Cardiac fibroblast (primary cell): ENCODE results near the gene GAS1.

Experiments used
- DNase-seq, 2 donors: peaks; one replicate each; pipeline versions ENCODE4 v3.0.0 to v3.0.0-alpha.2; 2010; ENCODE audit warnings: low read depth in 2 of 2
- H3K4me3 ChIP-seq, 2 donors: replicated peaks in 1 of 2; 1 replicate in 1 of 2; 2 replicates in 1 of 2; pipeline ENCODE4 v1.5.1; 2011; ENCODE audit warnings: low read depth in 2 of 2, low read length in 2 of 2, mild to moderate bottlenecking in 2 of 2, moderate library complexity in 1 of 2
- TF ChIP-seq, protein P1 (sequence below): IDR thresholded peaks from one replicate; pipeline ENCODE4 v1.5.1; 2011; ENCODE audit warnings: low read depth, mild to moderate bottlenecking, low read length, inconsistent platforms

GAS1 gene

DNA sequence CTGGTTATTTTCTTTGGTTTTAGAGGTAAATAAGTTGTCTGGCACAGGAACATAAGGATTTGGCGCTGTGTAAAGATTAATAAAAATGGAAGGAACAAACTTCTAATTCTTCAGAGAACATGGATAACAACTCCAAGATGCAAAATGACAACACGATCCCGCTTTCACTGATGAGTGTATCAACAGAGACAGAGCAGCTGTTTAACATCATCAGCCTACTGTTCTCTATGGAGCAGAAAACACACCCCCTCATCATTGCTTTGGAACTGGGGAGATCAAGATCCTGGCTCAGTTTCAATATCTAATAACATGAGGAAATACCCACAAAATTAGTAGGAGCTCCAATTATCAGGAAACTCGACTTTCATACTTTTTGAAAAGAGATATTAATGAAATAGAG lies 8.3 kb upstream of the GAS1 start:
- TF ChIP-seq, protein P1, sequence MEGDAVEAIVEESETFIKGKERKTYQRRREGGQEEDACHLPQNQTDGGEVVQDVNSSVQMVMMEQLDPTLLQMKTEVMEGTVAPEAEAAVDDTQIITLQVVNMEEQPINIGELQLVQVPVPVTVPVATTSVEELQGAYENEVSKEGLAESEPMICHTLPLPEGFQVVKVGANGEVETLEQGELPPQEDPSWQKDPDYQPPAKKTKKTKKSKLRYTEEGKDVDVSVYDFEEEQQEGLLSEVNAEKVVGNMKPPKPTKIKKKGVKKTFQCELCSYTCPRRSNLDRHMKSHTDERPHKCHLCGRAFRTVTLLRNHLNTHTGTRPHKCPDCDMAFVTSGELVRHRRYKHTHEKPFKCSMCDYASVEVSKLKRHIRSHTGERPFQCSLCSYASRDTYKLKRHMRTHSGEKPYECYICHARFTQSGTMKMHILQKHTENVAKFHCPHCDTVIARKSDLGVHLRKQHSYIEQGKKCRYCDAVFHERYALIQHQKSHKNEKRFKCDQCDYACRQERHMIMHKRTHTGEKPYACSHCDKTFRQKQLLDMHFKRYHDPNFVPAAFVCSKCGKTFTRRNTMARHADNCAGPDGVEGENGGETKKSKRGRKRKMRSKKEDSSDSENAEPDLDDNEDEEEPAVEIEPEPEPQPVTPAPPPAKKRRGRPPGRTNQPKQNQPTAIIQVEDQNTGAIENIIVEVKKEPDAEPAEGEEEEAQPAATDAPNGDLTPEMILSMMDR: no peak
- DNase-seq: peak in 1 of 2 donors; percentile 24

DNA sequence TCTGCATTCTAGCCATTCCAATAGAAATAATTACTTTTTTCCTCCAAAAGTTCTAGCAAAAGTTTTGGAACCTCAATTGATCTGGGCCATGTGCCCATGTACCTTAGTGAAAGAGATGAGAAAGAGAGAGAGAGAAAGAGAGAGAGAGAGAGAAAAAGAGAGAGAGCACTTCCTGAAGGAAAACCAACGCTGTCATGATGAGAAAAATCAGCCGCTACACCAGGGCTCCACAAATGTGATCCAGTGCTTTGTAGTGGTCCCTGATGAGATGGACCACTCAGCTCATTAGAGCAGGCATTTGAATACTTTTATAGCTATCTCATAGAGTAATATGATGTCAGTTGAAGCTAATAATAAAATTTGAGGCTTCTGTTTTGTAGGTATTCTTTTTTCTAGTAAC lies 7.7 kb upstream of the GAS1 start:
- H3K4me3 ChIP-seq: no peak overlapping the region
- DNase-seq: no peak
- TF ChIP-seq, protein P1: no peak

More for the DNA sequence above, 8.3 kb upstream of the GAS1 start:
- no peak overlapping the region for H3K4me3 ChIP-seq

- TF ChIP-seq, protein P1: no peak
These were observed 5.9 kb upstream of the GAS1 start for GRCh38 chr9:86953181-86953580.

GRCh38 chr9:86948074-86948929 lies 996 bp upstream of the GAS1 start:
- peak; percentile 85 to 93 for DNase-seq
- TF ChIP-seq, protein P1: peak; percentile 97
- H3K4me3 ChIP-seq: peak overlapping the region; percentile 60 to 73

More at GRCh38 chr9:86953181-86953580, 5.9 kb upstream of the GAS1 start:
- H3K4me3 ChIP-seq: no peak overlapping the region
- no peak for DNase-seq

DNA sequence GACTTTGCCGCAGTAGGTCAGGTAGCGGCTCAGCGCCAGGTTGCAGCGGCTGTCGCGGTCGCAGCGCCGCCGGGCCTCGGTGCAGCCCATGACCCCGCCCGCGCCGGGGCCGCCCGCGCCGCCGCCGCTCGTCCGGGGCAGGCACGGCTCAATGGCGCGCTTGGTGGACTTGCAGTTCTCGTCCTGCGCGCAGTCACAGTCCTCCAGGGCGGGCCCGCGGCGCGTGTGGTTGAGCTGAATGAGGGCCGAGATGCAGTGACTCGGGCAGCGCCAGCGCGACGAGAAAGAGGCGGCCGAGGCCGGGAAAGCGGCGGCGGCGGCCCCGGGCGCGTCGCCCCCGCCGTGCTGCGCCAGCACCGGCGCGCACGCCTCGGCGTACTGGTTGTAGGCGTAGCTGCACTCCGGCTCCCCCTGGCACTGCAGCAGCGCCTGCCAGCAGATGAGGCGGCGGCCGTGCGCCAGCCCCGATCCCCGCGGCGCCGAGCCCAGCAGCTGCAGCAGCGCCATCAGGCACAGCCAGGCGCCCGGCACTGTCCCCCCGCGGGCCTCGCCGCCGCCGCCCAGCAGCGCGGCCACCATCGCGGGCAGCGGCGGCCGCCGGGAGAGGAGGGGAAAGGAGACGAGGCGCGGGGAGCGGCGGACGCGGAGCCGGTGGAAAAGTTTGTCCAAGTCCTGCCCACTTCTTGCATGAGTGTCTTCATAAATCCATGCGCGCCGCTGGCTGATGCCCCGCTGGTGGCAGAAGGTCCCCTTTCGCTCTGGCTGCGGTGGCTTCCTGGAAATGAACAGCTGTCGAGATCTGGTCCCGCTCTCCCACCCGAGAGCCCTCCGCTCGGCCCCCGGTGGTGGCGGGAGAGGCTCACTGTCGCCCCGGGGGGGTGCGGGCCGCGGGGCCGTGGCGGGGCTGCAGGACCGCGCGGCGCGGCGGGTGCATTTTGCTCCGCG lies 833 bp downstream of the GAS1 start:
- peak; percentile 69 to 82 for DNase-seq
- TF ChIP-seq, protein P1: no peak
- H3K4me3 ChIP-seq: peak overlapping the region; percentile 73 to 88

DNA sequence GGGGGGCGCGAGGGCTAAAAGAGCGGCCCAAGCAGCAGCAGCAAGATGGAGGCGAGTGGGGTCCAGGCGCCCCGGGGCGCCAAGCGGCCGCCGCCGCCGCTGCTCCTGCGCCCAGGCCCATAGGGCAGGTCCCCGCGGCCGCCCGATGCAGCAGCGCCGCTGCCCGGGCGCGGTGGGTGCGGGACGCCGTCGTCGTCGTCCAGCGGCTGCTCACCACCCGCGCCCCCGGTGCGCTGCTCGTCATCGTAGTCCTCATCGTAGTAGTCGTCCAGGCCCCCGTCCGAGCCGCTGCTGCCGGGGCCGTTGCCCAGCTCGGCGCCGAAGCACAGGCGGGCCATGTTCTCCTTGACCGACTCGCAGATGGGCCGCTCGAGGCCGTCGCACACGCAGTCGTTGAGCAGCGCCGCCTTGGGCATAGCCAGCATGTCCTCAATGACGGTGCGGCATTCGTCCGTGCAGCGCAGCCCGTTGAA lies 1.5 kb downstream of the GAS1 start:
- TF ChIP-seq, protein P1: no peak
- peak overlapping the region; percentile 73 to 88 for H3K4me3 ChIP-seq
- DNase-seq: peak; percentile 43 to 66
